22Rv1 (cell line): Measurements from ENCODE around the gene TRNAU1AP.

Source experiments
- ZFX ChIP-seq: fragments of 450-650 bp; IDR thresholded peaks from 2 replicates; pipeline ENCODE4 v1.6.1; 2017; ENCODE audit warnings: antibody characterized with exemption, borderline replicate concordance
- TF ChIP-seq, protein P1 (sequence below): fragments of 450-650 bp; IDR thresholded peaks from 2 replicates; pipeline ENCODE4 v1.5.1; 2017; ENCODE audit warnings: mild to moderate bottlenecking

DNA sequence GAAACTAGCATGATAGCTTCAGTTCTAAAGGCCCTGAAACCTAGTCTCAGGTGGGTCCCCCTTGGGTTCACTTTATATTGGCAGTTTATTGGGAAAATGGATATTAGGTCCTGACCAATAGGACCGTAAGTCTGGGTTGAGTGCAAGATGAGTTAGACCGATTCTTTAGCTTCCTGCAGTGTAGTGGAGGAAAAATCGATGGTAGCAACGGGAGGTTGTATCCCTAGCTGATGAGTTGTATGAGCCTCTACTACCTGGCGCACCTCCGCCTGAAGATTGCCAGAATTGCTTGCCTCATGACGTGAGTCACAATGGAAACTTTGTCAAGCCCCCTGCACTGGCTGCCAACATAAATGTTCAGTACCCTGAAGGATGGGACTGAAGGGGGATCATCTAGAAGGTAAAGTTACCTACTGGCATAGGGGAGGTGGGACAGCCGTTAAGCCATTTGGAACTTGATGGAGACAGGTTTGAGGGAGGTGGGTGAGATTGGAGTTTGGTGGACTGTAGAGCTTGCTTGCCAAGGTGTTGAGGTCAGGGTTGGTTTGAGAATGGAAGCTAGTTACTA lies 43.1 kb upstream of the TRNAU1AP start:
- TF ChIP-seq, protein P1, sequence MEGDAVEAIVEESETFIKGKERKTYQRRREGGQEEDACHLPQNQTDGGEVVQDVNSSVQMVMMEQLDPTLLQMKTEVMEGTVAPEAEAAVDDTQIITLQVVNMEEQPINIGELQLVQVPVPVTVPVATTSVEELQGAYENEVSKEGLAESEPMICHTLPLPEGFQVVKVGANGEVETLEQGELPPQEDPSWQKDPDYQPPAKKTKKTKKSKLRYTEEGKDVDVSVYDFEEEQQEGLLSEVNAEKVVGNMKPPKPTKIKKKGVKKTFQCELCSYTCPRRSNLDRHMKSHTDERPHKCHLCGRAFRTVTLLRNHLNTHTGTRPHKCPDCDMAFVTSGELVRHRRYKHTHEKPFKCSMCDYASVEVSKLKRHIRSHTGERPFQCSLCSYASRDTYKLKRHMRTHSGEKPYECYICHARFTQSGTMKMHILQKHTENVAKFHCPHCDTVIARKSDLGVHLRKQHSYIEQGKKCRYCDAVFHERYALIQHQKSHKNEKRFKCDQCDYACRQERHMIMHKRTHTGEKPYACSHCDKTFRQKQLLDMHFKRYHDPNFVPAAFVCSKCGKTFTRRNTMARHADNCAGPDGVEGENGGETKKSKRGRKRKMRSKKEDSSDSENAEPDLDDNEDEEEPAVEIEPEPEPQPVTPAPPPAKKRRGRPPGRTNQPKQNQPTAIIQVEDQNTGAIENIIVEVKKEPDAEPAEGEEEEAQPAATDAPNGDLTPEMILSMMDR: no peak
- TF ChIP-seq ZFX: no peak
